Urinary bladder (tissue), 4 donors: ENCODE results near the gene SP8. TPM values are rescaled to one million over a fixed set of nuclear protein-coding genes. Genes with fewer than 3 reads are reported as not detected.
"Not testable (repeated sequence)": the region's sequence is repeated elsewhere in the genome, so short reads cannot be mapped to it uniquely, and the experiment has no call there.

Source experiments
- DNase-seq: peaks from one replicate; pipeline ENCODE4 v3.0.0-alpha.2; 2015; ENCODE audit errors: extremely low spot score
- H3K27ac ChIP-seq: one replicate; pipeline ENCODE4 v1.5.1; 2013; ENCODE audit warnings: low read depth, mild to moderate bottlenecking, moderate library complexity
- H3K36me3 ChIP-seq: one replicate; pipeline ENCODE4 v1.6.1; 2013; ENCODE audit warnings: mild to moderate bottlenecking, moderate library complexity; ENCODE audit not compliant: insufficient read depth
- H3K4me1 ChIP-seq: one replicate; pipeline ENCODE4 v1.6.1; 2013; ENCODE audit warnings: mild to moderate bottlenecking, moderate library complexity; ENCODE audit not compliant: insufficient read depth
- H3K4me3 ChIP-seq: one replicate; pipeline ENCODE4 v1.5.1; 2013; ENCODE audit warnings: low read depth, low read length
- WGBS: extraction: QIAGEN DNeasy Blood & Tissue Kit; methylation state at CpG from one replicate; pipeline ENCODE4 v1.1.7; 2013; 5-methylcytosine and 5-hydroxymethylcytosine counted together
- polyA plus RNA-seq: library from polyadenylated mRNA; stranded (reverse); fragments of 200-250 nt; gene quantifications from one replicate; pipeline ENCODE4 v1.2.3, GENCODE V29; 2013
- total RNA-seq: library from RNA; depleted of rRNA; stranded (reverse); fragments of >200 nt; gene quantifications from one replicate; pipeline ENCODE4 v1.2.3, GENCODE V29; 2014
- donor health status: healthy with polysubstance abuse.
- donor health status: healthy.

The SP8 gene
- total RNA-seq (0.11 TPM), polyA plus RNA-seq (not detected)

- Histone ChIP-seq H3K27ac (no peak within 1 kb of the TSS), H3K36me3 (no peaks in the 10 kb centered on the region), H3K4me1 (no peaks in the 10 kb centered on the region), H3K4me3 (peak within 1 kb of the TSS; percentile 35)
- no peak for DNase-seq
- WGBS, result 3% methylated on average over 50 of the region's 50 CpGs
Observed at GRCh38 chr7:20786779-20787659, at the start of gene SP8. SP8 (minus strand) TSS chr7:20786886; CDS start chr7:20786798, 88 bp downstream.

GRCh38 chr7:20836424-20836823 lies 49.7 kb upstream of the SP8 start:
- H3K4me1 ChIP-seq, H3K27ac ChIP-seq, H3K36me3 ChIP-seq, DNase-seq, H3K4me3 ChIP-seq: not testable (repeated sequence)
- WGBS, result 69% methylated on average over 2 of the region's 2 CpGs

GRCh38 chr7:20835111-20835750 lies 48.5 kb upstream of the SP8 start:
- 85% methylated on average over 15 of the region's 15 CpGs for WGBS
- DNase-seq, result no peak
- Histone ChIP-seq H3K36me3 (no peaks in the 10 kb centered on the region), H3K4me3 (no peak overlapping the region), H3K4me1 (no peaks in the 10 kb centered on the region), H3K27ac (no peak overlapping the region)

GRCh38 chr7:20834656-20835055 lies 48.0 kb upstream of the SP8 start:
- Histone ChIP-seq H3K36me3 (no peaks in the 10 kb centered on the region), H3K4me1 (no peaks in the 10 kb centered on the region), H3K4me3 (no peak overlapping the region), H3K27ac (no peak overlapping the region)
- DNase-seq, result no peak

- Histone ChIP-seq H3K4me1 (no peaks in the 10 kb centered on the region), H3K36me3 (no peaks in the 10 kb centered on the region), H3K27ac (no peak overlapping the region), H3K4me3 (no peak overlapping the region)
- no peak for DNase-seq
Observed at GRCh38 chr7:20831956-20832355, 45.3 kb upstream of the SP8 start.

- DNase-seq, result no peak
- H3K36me3 ChIP-seq, result no peaks in the 10 kb centered on the region
- H3K27ac ChIP-seq, result no peak overlapping the region
- no peak overlapping the region for H3K4me3 ChIP-seq
- H3K4me1 ChIP-seq, result no peaks in the 10 kb centered on the region
Observed at GRCh38 chr7:20831451-20831850, 44.8 kb upstream of the SP8 start.

GRCh38 chr7:20828947-20829346 lies 42.3 kb upstream of the SP8 start:
- Histone ChIP-seq H3K36me3 (no peaks in the 10 kb centered on the region), H3K27ac (no peak overlapping the region), H3K4me3 (no peak overlapping the region), H3K4me1 (no peaks in the 10 kb centered on the region)
- WGBS, result 82% methylated on average over 3 of the region's 3 CpGs
- DNase-seq, result no peak

- Histone ChIP-seq H3K27ac (no peak overlapping the region), H3K4me3 (no peak overlapping the region), H3K4me1 (no peaks in the 10 kb centered on the region), H3K36me3 (no peaks in the 10 kb centered on the region)
- no peak for DNase-seq
- 75% methylated on average over 9 of the region's 9 CpGs for WGBS
Observed at GRCh38 chr7:20827172-20827571, 40.5 kb upstream of the SP8 start.

- no peaks in the 10 kb centered on the region for H3K36me3 ChIP-seq
- no peak for DNase-seq
- no peak overlapping the region for H3K4me3 ChIP-seq
- H3K4me1 ChIP-seq, result no peaks in the 10 kb centered on the region
- whole genome bisulfite sequencing, result 45% methylated on average over 3 of the region's 3 CpGs
- no peak overlapping the region for H3K27ac ChIP-seq
Observed at GRCh38 chr7:20826243-20826642, 39.6 kb upstream of the SP8 start.

- 68% methylated on average over 2 of the region's 2 CpGs for WGBS
- Histone ChIP-seq H3K4me1 (no peaks in the 10 kb centered on the region), H3K27ac (no peak overlapping the region), H3K4me3 (no peak overlapping the region), H3K36me3 (no peaks in the 10 kb centered on the region)
- no peak for DNase-seq
Observed at GRCh38 chr7:20825555-20825954, 38.9 kb upstream of the SP8 start.

- not testable (repeated sequence) for DNase-seq, H3K36me3 ChIP-seq, H3K4me3 ChIP-seq, H3K4me1 ChIP-seq, H3K27ac ChIP-seq
- WGBS, result 94% methylated on average over 3 of the region's 3 CpGs
Observed at GRCh38 chr7:20821390-20821789, 34.7 kb upstream of the SP8 start.

GRCh38 chr7:20816372-20816959 lies 29.8 kb upstream of the SP8 start:
- 19% methylated on average over 4 of the region's 4 CpGs for WGBS
- DNase-seq, result no peak
- H3K4me1 ChIP-seq, result no peaks in the 10 kb centered on the region
- H3K36me3 ChIP-seq, result no peaks in the 10 kb centered on the region
- no peak overlapping the region for H3K4me3 ChIP-seq
- H3K27ac ChIP-seq, result no peak overlapping the region

- Histone ChIP-seq H3K27ac (no peak overlapping the region), H3K4me3 (no peak overlapping the region), H3K4me1 (no peaks in the 10 kb centered on the region), H3K36me3 (no peaks in the 10 kb centered on the region)
- 83% methylated on average over 3 of the region's 3 CpGs for WGBS
- no peak for DNase-seq
Observed at GRCh38 chr7:20804345-20804744, 17.7 kb upstream of the SP8 start.
